HG03064 (cell line): ENCODE results near the gene TEX48.

Experiments used
- ATAC-seq: cut with Tn5 transposase; IDR thresholded peaks from one replicate; pipeline ENCODE4 v1.9.1; 2021; ENCODE audit warnings: low read depth; ENCODE audit not compliant: unreplicated experiment

The TEX48 gene

GRCh38 chr9:114681594-114682332 lies at the start of gene TEX48:
Gene TEX48, minus strand, starts transcription at chr9:114682192. Its CDS starts 10,469 bp downstream, at chr9:114671723.
- peak; percentile 77 for ATAC-seq

GRCh38 chr9:114731701-114732100 lies 49.7 kb upstream of the TEX48 start:
- ATAC-seq = no peak

GRCh38 chr9:114729706-114730105 lies 47.7 kb upstream of the TEX48 start:
- ATAC-seq = no peak

- no peak for ATAC-seq
These were observed 43.9 kb upstream of the TEX48 start for GRCh38 chr9:114725930-114726329.

- ATAC-seq = no peak
These were observed 42.8 kb upstream of the TEX48 start for GRCh38 chr9:114724744-114725143.

- no peak for ATAC-seq
These were observed 41.9 kb upstream of the TEX48 start for GRCh38 chr9:114723931-114724330.

- no peak for ATAC-seq
These were observed 41.1 kb upstream of the TEX48 start for GRCh38 chr9:114722937-114723620.

GRCh38 chr9:114722081-114722621 lies 40.2 kb upstream of the TEX48 start:
- ATAC-seq = no peak

GRCh38 chr9:114721491-114722079 lies 39.6 kb upstream of the TEX48 start:
- no peak for ATAC-seq

- ATAC-seq = no peak
These were observed 38.2 kb upstream of the TEX48 start for GRCh38 chr9:114720086-114720676.

- ATAC-seq = no peak
These were observed 37.3 kb upstream of the TEX48 start for GRCh38 chr9:114719290-114719689.

- no peak for ATAC-seq
These were observed 36.8 kb upstream of the TEX48 start for GRCh38 chr9:114718801-114719221.

GRCh38 chr9:114717908-114718486 lies 36.0 kb upstream of the TEX48 start:
- no peak for ATAC-seq

GRCh38 chr9:114709636-114710035 lies 27.6 kb upstream of the TEX48 start:
- no peak for ATAC-seq

GRCh38 chr9:114706711-114707110 lies 24.7 kb upstream of the TEX48 start:
- ATAC-seq = no peak

- no peak for ATAC-seq
These were observed 20.0 kb upstream of the TEX48 start for GRCh38 chr9:114701988-114702387.

- ATAC-seq = no peak
These were observed 16.0 kb upstream of the TEX48 start for GRCh38 chr9:114697951-114698351.

- peak; percentile 65 for ATAC-seq
These were observed 15.0 kb upstream of the TEX48 start for GRCh38 chr9:114696814-114697544.

- ATAC-seq = no peak
These were observed 14.0 kb upstream of the TEX48 start for GRCh38 chr9:114695948-114696347.

- ATAC-seq = peak; percentile 31
These were observed 12.8 kb upstream of the TEX48 start for GRCh38 chr9:114694719-114695269.
